H1 (cell line): ENCODE measurements around the gene KCNK15. TPM values are rescaled to one million over a fixed set of nuclear protein-coding genes. Genes with fewer than 3 reads are reported as not detected.

Experiments
- EP300 ChIP-seq, 2 experiments: IDR thresholded peaks; 1 replicate in 1 of 2; 2 replicates in 1 of 2; pipeline ENCODE4 v1.6.1; 2011 to 2012; ENCODE audit warnings: low read depth in 2 of 2, low read length in 2 of 2, mild to moderate bottlenecking in 2 of 2, borderline replicate concordance in 1 of 2, inconsistent platforms in 1 of 2, moderate library complexity in 1 of 2
- GABPA ChIP-seq: IDR thresholded peaks from 2 replicates; pipeline ENCODE4 v1.6.1; 2011; ENCODE audit warnings: mild to moderate bottlenecking, low read length, moderate library complexity, borderline replicate concordance; ENCODE audit not compliant: insufficient read depth
- RFX5 ChIP-seq: IDR thresholded peaks from 2 replicates; pipeline ENCODE4 v1.6.1; 2011; ENCODE audit warnings: low read depth, low read length, improper control_type of control experiment, borderline replicate concordance
- polyA plus RNA-seq, 7 experiments: library from polyadenylated mRNA; depleted of rRNA in 3 of 7; stranded (reverse) in 5 of 7; unstranded in 2 of 7; fragments of >200 nt in 5 of 7; fragments of 200-250 nt in 2 of 7; gene quantifications; 1 replicate in 5 of 7; 2 replicates in 1 of 7; 4 replicates in 1 of 7; pipeline versions ENCODE4 v1.2.1 to v1.2.3, GENCODE V29; 2011 to 2013; ENCODE audit warnings: missing spikeins in 2 of 7, mixed read lengths in 2 of 7
- total RNA-seq: library from RNA; stranded (reverse); fragmentation: NEBNext Ultra II Directional; extraction: Animal tissue kit (Norgen Biotek cat#: 25700); gene quantifications from 2 replicates; pipeline ENCODE4 v1.2.1, GENCODE V29; 2021

KCNK15 gene
- total and polyA plus RNA-seq, 2 of the 8 experiments (the other 6 are each of a cell fraction or from before 2014, with no cell fraction given), result 0.24 to 0.33 TPM

- TF ChIP-seq GABPA (no peak), EP300 (IDR thresholded peaks at IDR 0.05; ENCODE audit: borderline replicate concordance in 1 of 2, low read depth in 2 of 2, low read length in 2 of 2) (no peak), RFX5 (no peak)
Measured at GRCh38 chr20:44771172-44771535, 25.5 kb downstream of the KCNK15 start (continued).
